COR-L47 (cell line): ENCODE measurements around the gene YOD1.

Source experiments
- DNase-seq: peaks from one replicate; lab custom pipeline; 2025; lab: John Stamatoyannopoulos, UW

The YOD1 gene

GRCh38 chr1:207025146-207025880 lies 25.7 kb downstream of the YOD1 start:
- DNase-seq = no peak

DNA sequence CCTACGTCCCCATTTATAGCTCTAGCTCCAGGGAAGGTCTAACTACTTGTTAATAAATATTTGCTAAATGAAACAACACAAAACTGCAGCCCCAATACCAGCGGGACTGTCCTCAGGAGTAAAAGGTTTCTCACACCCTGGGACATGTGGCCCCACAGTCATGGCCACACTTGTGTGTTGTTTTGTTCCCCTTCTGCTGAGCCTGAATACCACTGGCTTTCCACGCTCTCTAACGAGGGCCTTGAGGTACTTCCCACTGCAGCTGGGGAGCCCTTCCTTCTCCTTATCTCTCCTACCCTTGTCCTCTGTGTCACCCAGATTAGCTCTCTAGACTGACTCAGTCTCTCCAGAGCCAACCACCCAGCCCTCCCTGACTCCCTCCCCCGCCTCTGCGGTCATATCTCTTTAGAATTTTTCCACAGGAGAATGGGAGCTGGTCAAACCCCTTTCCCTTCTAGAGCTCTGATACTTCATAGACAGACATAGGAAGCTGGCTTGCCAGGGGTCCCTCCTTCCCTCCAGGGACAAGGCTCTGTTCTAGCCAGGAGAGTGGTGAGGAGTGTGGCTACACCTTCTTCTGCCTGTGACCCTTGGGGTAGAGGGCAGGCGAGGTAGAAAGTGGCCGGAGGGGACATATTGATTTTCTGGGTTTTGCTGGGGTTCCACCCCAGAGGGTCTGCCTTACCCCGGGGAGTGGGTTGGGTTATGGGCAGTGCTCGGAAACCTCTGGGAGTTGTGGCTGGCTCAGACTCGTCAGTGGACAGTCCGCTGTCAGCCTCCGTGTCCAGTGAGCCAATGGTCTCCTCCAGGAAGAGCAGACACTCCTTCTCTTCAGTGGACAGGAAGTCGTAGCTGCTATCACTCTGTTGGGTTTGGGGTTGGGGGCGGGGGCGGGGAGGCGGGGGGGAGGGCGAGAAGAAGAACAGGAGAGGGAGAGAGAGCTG lies 26.5 kb downstream of the YOD1 start:
- DNase-seq = no peak

GRCh38 chr1:207022996-207023679 lies 27.9 kb downstream of the YOD1 start:
- no peak for DNase-seq

GRCh38 chr1:207021876-207022596 lies 29.0 kb downstream of the YOD1 start:
- no peak for DNase-seq

DNA sequence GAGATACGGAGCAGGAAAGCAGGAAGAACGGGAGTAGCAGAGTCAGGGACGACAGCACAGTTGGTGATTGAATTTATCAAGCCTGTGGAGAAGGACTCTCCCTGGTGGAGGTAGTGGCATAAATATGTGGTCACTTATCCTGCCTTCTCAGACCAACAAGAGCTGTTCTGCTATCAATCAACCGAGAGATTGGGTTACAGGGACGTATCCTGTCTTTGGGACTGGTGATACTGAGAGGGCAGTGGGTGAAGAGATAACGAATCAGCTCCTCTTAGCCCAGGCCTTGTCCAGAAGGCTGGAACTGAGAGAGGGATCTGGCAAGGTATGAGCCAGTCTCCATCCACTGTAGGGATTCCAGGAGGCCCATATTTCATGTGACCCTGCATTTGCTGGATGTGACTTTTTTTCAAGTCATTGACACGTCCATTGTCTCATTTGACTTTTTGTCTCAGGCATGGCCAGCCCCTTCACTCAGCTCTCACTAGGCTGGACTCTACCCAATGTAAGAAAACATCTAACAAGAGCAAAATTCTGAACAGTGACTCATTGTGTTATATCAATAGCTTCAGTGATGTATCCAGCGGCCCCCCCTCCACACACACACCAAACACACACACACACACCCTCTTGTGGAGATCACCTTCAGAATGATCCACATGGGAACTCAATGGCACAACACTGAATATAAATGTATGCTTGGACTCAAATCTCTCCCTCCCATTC lies 29.7 kb downstream of the YOD1 start:
- DNase-seq = no peak

DNA sequence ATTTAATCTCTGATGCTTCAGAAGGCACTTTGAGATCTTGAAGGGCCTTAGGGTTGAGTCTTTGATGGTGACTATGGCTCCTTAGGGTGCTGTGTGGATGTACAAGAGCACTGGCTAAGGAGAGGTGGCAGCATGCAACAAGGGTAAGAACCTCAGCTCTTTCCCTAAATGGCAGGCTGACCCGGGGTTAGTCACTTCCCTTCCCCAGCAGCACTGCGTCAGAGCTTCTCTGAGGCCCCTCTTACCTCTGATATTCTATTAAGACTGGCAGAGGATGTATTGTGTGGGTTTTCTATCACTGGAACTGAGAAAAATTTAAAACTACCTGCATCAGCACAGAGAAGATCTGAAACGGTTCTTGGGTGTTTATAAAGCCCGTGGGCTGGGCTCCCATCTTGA lies 30.3 kb downstream of the YOD1 start:
- no peak for DNase-seq

GRCh38 chr1:207020065-207020708 lies 30.8 kb downstream of the YOD1 start:
- DNase-seq = no peak

DNA sequence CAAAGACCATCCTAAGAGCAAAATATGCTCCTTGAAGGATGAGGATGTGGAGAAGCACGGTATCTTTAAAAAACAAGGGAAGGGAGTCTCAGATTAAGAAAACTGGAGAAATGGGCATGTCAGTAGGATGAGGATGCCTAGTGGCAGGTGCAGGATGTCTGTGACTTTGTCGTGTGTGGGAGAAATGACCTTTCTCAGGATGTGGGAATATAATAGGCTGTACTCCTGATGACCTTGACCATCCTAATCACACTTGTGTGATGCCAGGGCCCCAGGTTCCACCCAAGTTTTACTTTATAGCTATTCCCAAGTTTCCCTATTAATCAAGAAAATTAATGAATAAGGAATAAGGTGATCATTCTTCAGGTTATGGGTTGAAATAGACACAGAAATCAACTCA lies 31.3 kb downstream of the YOD1 start:
- DNase-seq = no peak

- no peak for DNase-seq
These were observed 31.8 kb downstream of the YOD1 start for GRCh38 chr1:207019161-207019560.

DNA sequence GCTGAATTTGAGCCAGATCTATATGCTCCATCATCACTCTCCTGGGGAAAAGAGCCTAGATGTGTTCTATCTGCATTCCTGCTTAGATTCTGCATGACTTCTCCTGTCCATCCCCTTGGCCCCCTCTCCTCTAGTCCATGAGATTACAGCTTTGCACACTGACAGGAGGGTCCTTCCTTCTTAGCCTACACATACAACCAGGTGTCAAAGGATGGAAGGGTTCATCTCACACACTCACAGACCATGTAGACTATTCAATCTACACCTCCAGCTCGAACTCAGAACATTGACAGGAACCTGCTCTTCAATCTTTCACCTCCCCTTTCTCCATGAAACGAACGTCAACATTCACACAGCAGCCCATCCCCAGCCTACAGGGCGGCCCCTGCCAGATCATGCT lies 32.3 kb downstream of the YOD1 start:
- no peak for DNase-seq

DNA sequence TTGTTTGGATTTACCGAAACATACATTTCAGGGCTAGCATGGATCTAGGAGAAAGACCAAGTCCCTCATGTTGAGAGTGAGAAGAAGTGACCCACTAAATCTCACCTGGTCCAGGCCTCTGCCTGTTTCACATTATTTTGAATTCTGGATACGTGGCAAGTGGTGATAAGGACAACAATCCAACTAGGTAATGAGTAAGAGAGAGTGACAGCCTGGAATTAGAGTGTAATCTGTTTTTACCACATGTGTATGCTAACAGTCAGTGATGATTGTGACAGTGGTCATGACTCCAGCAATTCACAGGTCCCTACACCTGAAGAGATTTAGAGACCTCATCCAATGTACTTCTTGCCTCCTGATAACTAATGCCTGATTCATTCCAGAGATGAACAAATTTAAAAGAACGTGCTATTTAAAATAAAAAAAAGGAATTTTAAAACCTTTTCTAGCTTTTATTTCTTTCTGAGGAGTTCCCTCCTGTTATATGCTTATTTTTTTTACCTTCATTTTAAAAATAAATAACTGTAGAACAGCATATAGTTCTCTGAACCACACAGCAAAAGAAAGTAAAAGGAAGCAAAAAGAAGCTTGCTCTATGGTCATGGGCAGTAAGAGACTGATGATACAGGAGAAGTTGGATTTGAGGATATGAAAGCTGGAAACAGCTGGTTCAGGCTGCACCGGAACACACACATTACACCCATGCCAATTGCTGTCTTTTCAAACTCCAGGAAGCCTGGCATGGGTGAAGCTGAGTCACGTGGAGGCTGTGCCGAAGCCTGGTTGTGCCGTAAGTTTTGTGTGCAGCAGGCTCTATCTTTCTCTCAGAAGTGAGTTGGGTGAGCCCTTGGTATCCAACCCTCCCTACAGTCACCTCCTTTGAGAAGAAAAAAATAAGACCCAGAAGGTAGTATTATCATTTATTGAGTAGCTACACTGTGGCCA lies 33.1 kb downstream of the YOD1 start:
- DNase-seq = no peak

DNA sequence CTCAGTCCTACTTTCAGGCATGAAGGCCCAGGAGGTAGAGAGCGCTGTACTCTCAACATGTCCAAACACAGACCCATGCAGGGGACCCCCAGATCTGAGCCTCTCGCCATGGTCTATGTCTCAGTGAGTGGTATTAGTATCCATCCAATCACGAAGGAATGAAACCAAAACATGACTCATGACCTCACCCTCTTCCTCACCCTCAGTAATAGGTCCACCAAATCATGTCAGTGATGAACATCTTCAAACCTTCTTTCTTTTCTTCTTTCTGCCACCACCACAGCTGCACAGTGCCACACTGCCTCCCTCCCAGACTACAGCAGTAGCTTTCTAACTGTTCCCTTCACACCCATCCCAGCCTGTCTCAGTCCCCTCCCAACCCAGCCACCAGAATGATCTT lies 35.2 kb downstream of the YOD1 start:
- DNase-seq = no peak

- DNase-seq = no peak
These were observed 36.3 kb downstream of the YOD1 start for GRCh38 chr1:207014728-207015127.

DNA sequence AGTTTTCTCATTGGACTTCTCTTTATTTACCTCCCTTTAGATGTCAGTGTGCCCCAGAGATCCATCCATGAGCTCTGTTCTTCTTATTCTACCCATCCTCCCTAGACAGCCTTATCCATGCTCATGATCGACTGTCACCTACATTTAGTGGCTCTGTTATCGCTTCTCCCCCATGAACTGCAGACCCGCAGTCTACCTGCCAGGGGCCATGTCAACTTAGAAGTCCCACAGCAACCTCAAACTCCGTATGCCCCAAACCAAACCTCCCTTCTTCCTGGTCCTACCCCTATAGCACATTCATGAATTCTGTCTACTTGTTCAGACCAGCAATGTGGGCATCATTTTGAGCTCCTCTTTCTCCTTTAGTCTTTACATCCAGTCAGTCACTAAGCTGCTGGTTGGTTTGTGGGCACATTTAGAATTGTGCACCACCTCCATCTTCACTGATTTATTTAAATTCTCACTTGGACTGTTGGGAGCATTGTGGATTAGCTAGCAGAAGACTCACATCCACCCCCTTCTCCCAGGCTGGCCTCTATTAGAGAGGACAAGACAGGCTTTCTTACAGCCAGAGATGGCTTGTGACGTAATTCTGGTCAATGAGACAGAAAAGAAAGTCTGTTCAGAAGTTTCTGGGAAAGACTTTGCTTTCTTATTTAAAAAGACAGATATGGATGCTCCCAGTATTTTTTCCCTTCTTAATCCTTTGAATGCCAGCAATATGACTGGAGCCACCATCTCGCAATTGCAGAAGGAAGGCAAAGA lies 37.5 kb downstream of the YOD1 start:
- DNase-seq = no peak

DNA sequence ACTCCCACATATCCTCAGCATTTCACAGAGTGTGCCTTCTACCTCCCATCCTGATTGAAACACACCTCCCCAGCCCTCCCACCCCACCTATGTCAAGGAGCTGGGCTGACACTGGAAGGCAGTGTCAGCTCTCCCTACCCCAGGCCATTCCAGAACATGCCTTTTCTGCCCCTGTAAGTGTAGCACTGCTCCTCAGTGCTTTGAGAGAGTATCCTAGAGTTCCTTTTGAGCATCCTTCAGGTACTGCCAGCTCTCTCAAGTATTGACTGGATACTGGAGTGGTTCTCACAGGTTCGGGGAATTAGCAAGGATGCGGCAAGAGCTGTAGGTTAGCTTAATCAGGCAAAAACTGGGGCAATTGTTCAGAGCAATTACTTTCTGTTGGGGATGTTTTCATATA lies 40.3 kb downstream of the YOD1 start:
- DNase-seq = no peak

- DNase-seq = no peak
These were observed 41.1 kb downstream of the YOD1 start for GRCh38 chr1:207009945-207010344.

DNA sequence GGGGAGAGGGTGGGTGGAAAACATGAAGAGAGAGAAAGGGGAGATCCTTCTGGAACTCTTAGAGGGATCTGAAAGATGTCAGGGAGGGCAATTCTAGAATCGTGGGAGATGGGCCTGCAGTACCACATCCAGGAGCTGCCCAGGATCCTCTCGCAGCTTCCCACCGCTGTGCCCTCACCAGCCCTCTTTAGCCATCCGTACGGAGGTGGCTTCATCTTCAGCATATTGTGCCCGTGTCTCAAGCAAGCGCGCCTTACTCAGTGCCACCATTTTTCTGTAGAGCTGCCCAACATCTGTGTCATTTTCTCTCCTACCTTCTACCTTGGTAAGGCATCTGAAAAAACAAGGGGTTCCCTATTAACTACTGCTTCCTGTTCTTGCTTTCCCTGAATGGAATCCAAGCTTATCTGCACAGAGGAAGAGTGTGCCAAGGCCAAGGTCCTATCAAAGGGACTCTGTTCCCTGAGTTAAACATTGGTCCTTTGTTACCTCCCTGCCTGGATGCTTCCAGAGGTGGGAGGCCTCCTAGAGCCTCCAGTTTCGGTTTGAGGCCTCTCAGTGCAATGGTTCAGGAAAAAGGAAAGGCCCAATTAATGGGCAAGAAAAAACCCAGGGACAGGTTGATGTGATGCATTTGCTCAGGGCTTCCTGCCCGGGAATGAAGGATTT lies 41.7 kb downstream of the YOD1 start:
- no peak for DNase-seq

DNA sequence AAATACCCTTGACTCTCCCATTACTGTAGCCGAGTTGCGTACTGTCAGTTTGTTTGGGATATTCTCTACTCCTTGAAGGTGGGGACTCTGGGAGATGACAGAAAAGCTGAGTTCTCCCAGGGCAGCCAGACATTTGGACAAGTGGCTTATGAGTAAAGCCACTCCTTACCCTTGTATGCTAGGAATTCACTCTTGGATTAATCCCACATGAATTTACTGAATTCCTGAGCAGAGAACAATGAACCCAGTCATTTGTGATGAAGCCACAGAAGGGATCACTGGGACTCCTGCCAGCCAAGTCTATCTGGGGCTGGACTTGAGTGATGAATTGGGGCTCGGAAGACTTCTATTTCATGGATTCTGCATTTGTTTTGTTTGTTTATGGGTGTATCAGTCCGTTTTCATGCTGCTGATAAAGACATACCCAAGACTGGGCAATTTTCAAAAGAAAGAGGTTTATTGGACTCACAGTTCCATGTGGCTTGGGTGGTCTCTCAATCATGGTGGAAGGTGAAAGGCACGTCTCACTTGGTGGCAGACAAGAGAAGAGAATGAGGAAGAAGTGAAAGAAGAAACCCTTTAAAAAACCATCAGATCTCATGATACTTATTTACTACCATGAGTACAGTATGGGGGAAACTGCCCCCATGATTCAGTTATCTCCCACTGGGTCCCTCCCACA lies 43.5 kb downstream of the YOD1 start:
- no peak for DNase-seq
